IMR-90 (cell line): ENCODE data around the gene DUS2. TPM values are rescaled to one million over a fixed set of nuclear protein-coding genes. Genes with fewer than 3 reads are reported as not detected.
"Not testable (repeated sequence)": the region's sequence is repeated elsewhere in the genome, so short reads cannot be mapped to it uniquely, and the experiment has no call there.

Experiments used
- ATAC-seq: fragments of 200-7000 bp; cut with Tn5 transposase; 2 replicates; pipeline ENCODE4 v1.9.1; 2020; ENCODE audit warnings: low read depth, mild to moderate bottlenecking, moderate library complexity
- BruUV-seq: library from RNA; stranded (reverse); fragments of 400-500 nt; replicated peaks from 2 replicates; lab custom pipeline; 2021; lab: Mats Ljungman, UMichigan
- CTCF ChIA-PET: fragments of 300-600 bp; formaldehyde crosslinking; extraction: SDS; loops from one replicate; lab custom pipeline; 2021; ENCODE audit warnings: antibody characterized with exemption; lab: Yijun Ruan, JAX
- POLR2A ChIA-PET: fragments of 300-600 bp; sonication (Branson Sonifier 250); formaldehyde crosslinking; loops from one replicate; lab custom pipeline; 2022; ENCODE audit warnings: antibody characterized with exemption; ENCODE audit not compliant: unreplicated experiment; lab: Charles Lee
- DNase-seq: peaks from one replicate; pipeline ENCODE4 v3.0.0; 2013
- H2AFZ ChIP-seq: replicated peaks from 2 replicates; pipeline ENCODE3; 2013; ENCODE audit warnings: low read length, mild to moderate bottlenecking; ENCODE audit not compliant: poor library complexity
- H2AK5ac ChIP-seq: 2 replicates; pipeline ENCODE4 v1.6.1; 2013; ENCODE audit warnings: low read depth, low read length, inconsistent platforms
- H2AK9ac ChIP-seq: replicated peaks from 2 replicates; pipeline ENCODE3; 2013; ENCODE audit warnings: mild to moderate bottlenecking, low read depth, low read length, moderate library complexity; ENCODE audit not compliant: poor library complexity
- H2BK120ac ChIP-seq: 2 replicates; pipeline ENCODE4 v1.6.1; 2013; ENCODE audit warnings: low read depth, low read length, inconsistent platforms
- H2BK15ac ChIP-seq: 3 replicates; pipeline ENCODE4 v1.6.1; 2013; ENCODE audit warnings: low read depth, low read length, inconsistent platforms
- H2BK20ac ChIP-seq: 2 replicates; pipeline ENCODE4 v1.6.1; 2013; ENCODE audit warnings: low read depth, mild to moderate bottlenecking, inconsistent platforms, low read length, moderate library complexity
- H2BK5ac ChIP-seq: 2 replicates; pipeline ENCODE4 v1.6.1; 2013; ENCODE audit warnings: mild to moderate bottlenecking, low read depth, low read length, inconsistent platforms; ENCODE audit not compliant: poor library complexity, severe bottlenecking
- H3K14ac ChIP-seq: replicated peaks from 2 replicates; pipeline ENCODE4 v1.6.1; 2013; ENCODE audit warnings: low read depth, low read length, inconsistent platforms
- H3K18ac ChIP-seq: 2 replicates; pipeline ENCODE4 v1.6.1; 2013; ENCODE audit warnings: low read depth, low read length, control low read depth
- H3K23ac ChIP-seq: 2 replicates; pipeline ENCODE4 v1.6.1; 2013; ENCODE audit warnings: low read depth, low read length, inconsistent platforms
- H3K27ac ChIP-seq: 2 replicates; pipeline ENCODE4 v1.5.1; 2013; ENCODE audit warnings: mild to moderate bottlenecking, control low read depth, low read length; ENCODE audit not compliant: insufficient read depth
- H3K27me3 ChIP-seq: 2 replicates; pipeline ENCODE4 v1.6.1; 2013; ENCODE audit warnings: low read length; ENCODE audit not compliant: control insufficient read depth, insufficient read depth
- H3K36me3 ChIP-seq: 2 replicates; pipeline ENCODE4 v1.6.1; 2013; ENCODE audit warnings: low read length, mixed read lengths; ENCODE audit not compliant: control insufficient read depth, insufficient read depth
- H3K4ac ChIP-seq: 2 replicates; pipeline ENCODE4 v1.6.1; 2013; ENCODE audit warnings: low read depth, low read length, inconsistent platforms
- H3K4me1 ChIP-seq: 2 replicates; pipeline ENCODE4 v1.6.1; 2013; ENCODE audit warnings: low read length, mixed read lengths; ENCODE audit not compliant: control insufficient read depth, insufficient read depth
- H3K4me2 ChIP-seq: 2 replicates; pipeline ENCODE4 v1.6.1; 2013; ENCODE audit warnings: low read depth, mild to moderate bottlenecking, control low read depth, low read length, moderate library complexity
- H3K4me3 ChIP-seq: 2 replicates; pipeline ENCODE4 v1.5.1; 2013; ENCODE audit warnings: low read depth, mild to moderate bottlenecking, control low read depth, low read length, moderate library complexity; ENCODE audit not compliant: insufficient read depth
- H3K56ac ChIP-seq: 2 replicates; pipeline ENCODE4 v1.6.1; 2013; ENCODE audit warnings: low read length, inconsistent platforms; ENCODE audit not compliant: insufficient read depth; ENCODE audit errors: extremely low read depth
- H3K79me1 ChIP-seq, 2 experiments: 2 replicates each; pipeline ENCODE4 v1.6.1; 2013; ENCODE audit warnings: low read length in 2 of 2, inconsistent platforms in 1 of 2, low read depth in 1 of 2
- H3K9ac ChIP-seq: 2 replicates; pipeline ENCODE4 v1.6.1; 2013; ENCODE audit warnings: low read depth, low read length, control low read depth
- H3K9me1 ChIP-seq: 2 replicates; pipeline ENCODE4 v1.6.1; 2013; ENCODE audit warnings: low read length, inconsistent platforms; ENCODE audit not compliant: insufficient read depth
- H3K9me3 ChIP-seq: 2 replicates; pipeline ENCODE4 v1.6.1; 2013; ENCODE audit warnings: low read length; ENCODE audit not compliant: control insufficient read depth, insufficient read depth
- H4K20me1 ChIP-seq: 2 replicates; pipeline ENCODE4 v1.6.1; 2013; ENCODE audit warnings: low read length, inconsistent platforms; ENCODE audit not compliant: insufficient read depth
- H4K5ac ChIP-seq: 2 replicates; pipeline ENCODE4 v1.6.1; 2013; ENCODE audit warnings: mild to moderate bottlenecking, low read depth, low read length, control low read depth
- H4K8ac ChIP-seq, 2 experiments: 2 replicates each; pipeline ENCODE4 v1.6.1; 2013; ENCODE audit warnings: low read depth in 2 of 2, low read length in 2 of 2, control low read depth in 1 of 2, inconsistent platforms in 1 of 2
- H4K91ac ChIP-seq: 2 replicates; pipeline ENCODE4 v1.6.1; 2013; ENCODE audit warnings: low read depth, low read length, inconsistent platforms; ENCODE audit not compliant: insufficient read depth
- WGBS, 2 experiments: methylation state at CpG; one replicate each; pipeline versions ENCODE4 v1.1.5 to v1.1.7; 2013; ENCODE audit warnings: missing lambda C conversion rate in 2 of 2; ENCODE audit not compliant: insufficient read length in 1 of 2; ENCODE audit errors: extremely low coverage in 2 of 2; 5-methylcytosine and 5-hydroxymethylcytosine counted together
- dilution Hi-C: fragments of 300-500 bp; cut with HindIII; formaldehyde crosslinking; loops from one replicate; pipeline ENCODE4 v1.14.3; 2018; ENCODE audit warnings: low sequenced_read_pairs; ENCODE audit not compliant: unreplicated experiment
- in situ Hi-C: fragments of 300-500 bp; cut with MboI; formaldehyde crosslinking; loops from 3 replicates; pipeline ENCODE4 v1.14.3; 2019; ENCODE audit warnings: low sequenced_read_pairs, inconsistent platforms, mixed read lengths
- intact Hi-C: fragments of 100-400 bp; cut with micrococcal nuclease; formaldehyde crosslinking; loops from 2 replicates; pipeline ENCODE4 v1.10.0; 2022
- polyA plus RNA-seq, 3 experiments: library from polyadenylated mRNA; depleted of rRNA; stranded (reverse); fragments of >200 nt; gene quantifications; 2 replicates each; pipeline ENCODE4 v1.2.3, GENCODE V29; 2012; ENCODE audit warnings: low replicate concordance in 1 of 3
- total RNA-seq: library from RNA; depleted of rRNA; stranded (reverse); fragments of >200 nt; gene quantifications from 2 replicates; pipeline ENCODE4 v1.2.3, GENCODE V29; 2012

Gene DUS2
- total and polyA plus RNA-seq, 2 of the 4 experiments (the other 2 are of a cell fraction), result 15.8 to 30.5 TPM

DNA sequence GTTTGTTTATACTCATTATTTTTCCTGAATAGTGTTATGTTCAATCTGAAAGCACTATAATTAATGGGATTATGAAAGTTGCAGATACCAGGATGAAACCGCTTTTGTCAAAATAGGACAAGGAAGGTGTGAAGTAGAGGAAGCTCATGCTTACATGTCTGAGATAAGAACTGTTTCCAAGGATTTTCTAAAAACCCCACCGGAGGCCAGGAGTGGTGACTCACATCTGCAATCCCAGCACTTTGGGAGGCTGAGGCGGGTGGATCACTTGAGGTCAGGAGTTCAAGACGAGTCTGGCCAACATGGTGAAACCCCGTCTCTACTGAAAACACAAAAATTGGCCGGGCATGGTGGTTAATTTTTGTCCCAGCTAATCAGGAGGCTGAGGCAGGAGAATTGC lies 7.0 kb downstream of the DUS2 start:
- H2AFZ ChIP-seq, POLR2A ChIA-PET, H3K4ac ChIP-seq, H4K91ac ChIP-seq, H2BK5ac ChIP-seq, H3K36me3 ChIP-seq, H3K9me1 ChIP-seq, H3K9ac ChIP-seq, H2BK15ac ChIP-seq, in situ Hi-C loops, H3K4me3 ChIP-seq, H3K14ac ChIP-seq, dilution Hi-C loops, H3K27me3 ChIP-seq, BruUV-seq, H3K56ac ChIP-seq, H4K5ac ChIP-seq, H2AK5ac ChIP-seq, H3K23ac ChIP-seq, H4K20me1 ChIP-seq, H2BK120ac ChIP-seq, H3K9me3 ChIP-seq, H3K18ac ChIP-seq, H3K27ac ChIP-seq, H2AK9ac ChIP-seq, H4K8ac ChIP-seq, H3K4me2 ChIP-seq, ATAC-seq, H3K4me1 ChIP-seq, H2BK20ac ChIP-seq: not testable (repeated sequence)
- peak; percentile 43 for DNase-seq
- intact Hi-C loops, result loop anchor here (10.0 kb wide), 1 partner anchor 355 kb away; no protein-coding TSS in a partner anchor
- WGBS, 2 experiments, result 80% methylated on average over 3 of the region's 6 CpGs; no CpG with 5 or more reads in 1 of the 2 experiments
- peaks cover 15 to 26% of the 10 kb centered on the region in 2 experiments for H3K79me1 ChIP-seq
- CTCF ChIA-PET, result interaction anchor here (0.8 kb wide), 1 partner anchor 10 kb away, joined by 3 read pairs; no protein-coding TSS in a partner anchor
